Psoas muscle (tissue), 8 donors: Measurements from ENCODE around the gene TTC19. TPM values are rescaled to one million over a fixed set of nuclear protein-coding genes. Genes with fewer than 3 reads are reported as not detected.

ENCODE experiments used
- ATAC-seq, 4 donors: fragments of 200-7000 bp; cut with Tn5 transposase; one replicate each; pipeline ENCODE4 v1.9.1; 2020; ENCODE audit warnings: moderate library complexity in 3 of 4, mild to moderate bottlenecking in 2 of 4
- DNase-seq, 2 donors: peaks; one replicate each; pipeline ENCODE4 v3.0.0-alpha.2; 2020
- H3K27ac ChIP-seq: fragments of 200-600 bp; one replicate; pipeline ENCODE4 v1.8.0; 2022
- H3K27me3 ChIP-seq, 3 donors: fragments of 200-600 bp in 1 of 3; one replicate each; pipeline versions ENCODE4 v1.6.1 to v1.8.0; 2013 to 2022; ENCODE audit warnings: low read length in 2 of 3, mild to moderate bottlenecking in 2 of 3, moderate library complexity in 1 of 3; ENCODE audit not compliant: insufficient read depth in 3 of 3
- H3K36me3 ChIP-seq, 2 donors: fragments of 200-600 bp in 1 of 2; one replicate each; pipeline versions ENCODE4 v1.6.1 to v1.8.0; 2013 to 2022; ENCODE audit warnings: low read depth in 1 of 2, mild to moderate bottlenecking in 1 of 2, moderate library complexity in 1 of 2; ENCODE audit not compliant: insufficient read depth in 1 of 2
- H3K4me1 ChIP-seq: fragments of 200-600 bp; one replicate; pipeline ENCODE4 v1.8.0; 2022
- H3K4me3 ChIP-seq: fragments of 200-600 bp; one replicate; pipeline ENCODE4 v1.8.0; 2022; ENCODE audit warnings: mild to moderate bottlenecking
- H3K9me3 ChIP-seq: fragments of 200-600 bp; one replicate; pipeline ENCODE4 v1.8.0; 2022
- CTCF ChIP-seq: fragments of 200-600 bp; IDR thresholded peaks from one replicate; pipeline ENCODE4 v1.8.0; 2022; ENCODE audit warnings: antibody characterized with exemption
- WGBS, 3 donors: extraction: QIAGEN DNeasy Blood & Tissue Kit; methylation state at CpG; one replicate each; pipeline versions ENCODE4 v1.1.6 to v1.1.7; 2013; 5-methylcytosine and 5-hydroxymethylcytosine counted together
- intact Hi-C, 2 donors: fragments of 100-400 bp; cut with DNase I; formaldehyde crosslinking; loops; one replicate each; pipeline versions ENCODE4 v1.11.0 to v1.14.2; 2022
- polyA plus RNA-seq, 3 donors: library from polyadenylated mRNA; stranded (reverse); fragments of 200-250 nt; gene quantifications; one replicate each; pipeline ENCODE4 v1.2.3, GENCODE V29; 2013
- total RNA-seq, 4 donors: library from RNA; stranded (reverse); fragmentation: NEBNext Ultra II Directional in 2 of 4; extraction: Animal tissue kit (Norgen Biotek cat#: 25700) in 2 of 4; gene quantifications; one replicate each; pipeline versions ENCODE4 v1.2.1 to v1.2.4, GENCODE V29; 2021 to 2023
- donor health status: healthy with polysubstance abuse.
- donor health status: DM: no; HTN: no; CAD: no; lungs with moderate emphysema.
- donor health status: Bipolar disorder and iron deficiency.
- donor health status: healthy.
- donor health status: DM: yes; HTN: yes; CAD: no.
- donor health status: DM: no; HTN: no; CAD: no.
- donor health status: DM: no; HTN: no; CAD: no.
- donor health status: DM: yes; HTN: yes; CAD: no.

The TTC19 gene
- total and polyA plus RNA-seq, 7 donors, result 16.5 to 34.2 (median 27.2) TPM

DNA sequence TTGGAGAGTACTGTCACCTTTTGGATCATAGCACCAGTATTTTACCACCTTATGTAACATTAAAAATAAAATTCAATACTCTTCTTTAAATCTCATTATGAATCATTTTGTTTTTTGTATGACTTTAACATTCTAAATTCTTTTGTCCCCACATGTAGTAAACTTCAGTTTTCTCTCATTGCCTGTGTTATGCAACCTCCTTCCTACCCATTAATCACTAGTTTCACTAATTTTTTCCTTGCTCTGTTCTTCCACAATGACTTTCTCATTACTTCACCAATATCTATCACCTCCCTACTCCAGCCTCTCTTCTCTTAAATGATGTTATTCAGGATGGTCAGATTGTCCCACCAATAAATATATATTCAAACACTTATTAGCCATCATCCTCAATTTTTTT lies 68.7 kb downstream of the TTC19 start:
- Histone ChIP-seq H3K27ac (no peak overlapping the region), H3K36me3 (peaks cover 18 to 99% of the 10 kb centered on the region in 2 donors), H3K4me1 (no peaks in the 10 kb centered on the region), H3K4me3 (no peak overlapping the region), H3K9me3 (no peaks in the 10 kb centered on the region), H3K27me3 (no peaks in the 10 kb centered on the region)
- ATAC-seq (no peak), DNase-seq (no peak)
- TF ChIP-seq CTCF, result no peak
- intact Hi-C loops, result no loop called here

- DNase-seq (no peak), ATAC-seq (no peak)
- Histone ChIP-seq H3K4me3 (no peak overlapping the region), H3K27me3 (no peaks in the 10 kb centered on the region), H3K27ac (no peak overlapping the region), H3K9me3 (no peaks in the 10 kb centered on the region), H3K36me3 (peaks cover 24 to 99% of the 10 kb centered on the region in 2 donors), H3K4me1 (no peaks in the 10 kb centered on the region)
- 77 to 85% (median 82%) methylated on average over 1 of the region's 1 CpG for WGBS, 3 donors
- intact Hi-C loops, result no loop called here
- no peak for TF ChIP-seq CTCF
These were observed 72.4 kb downstream of the TTC19 start for GRCh38 chr17:16072031-16072430.

GRCh38 chr17:16073845-16074244 lies 74.2 kb downstream of the TTC19 start:
- Histone ChIP-seq H3K4me3 (no peak overlapping the region), H3K4me1 (no peaks in the 10 kb centered on the region), H3K9me3 (no peaks in the 10 kb centered on the region), H3K36me3 (peaks cover 24 to 96% of the 10 kb centered on the region in 2 donors), H3K27me3 (no peaks in the 10 kb centered on the region), H3K27ac (no peak overlapping the region)
- 81 to 85% (median 84%) methylated on average over 4 of the region's 4 CpGs for WGBS, 3 donors
- TF ChIP-seq CTCF, result no peak
- DNase-seq, result no peak
- ATAC-seq, result no peak
- intact Hi-C loops, result no loop called here

- TF ChIP-seq CTCF, result no peak
- Histone ChIP-seq H3K27ac (no peak overlapping the region), H3K4me1 (no peaks in the 10 kb centered on the region), H3K9me3 (no peaks in the 10 kb centered on the region), H3K36me3 (peaks cover 23 to 96% of the 10 kb centered on the region in 2 donors), H3K4me3 (no peak overlapping the region), H3K27me3 (no peaks in the 10 kb centered on the region)
- 88 to 91% (median 90%) methylated on average over 3 of the region's 3 CpGs for WGBS, 3 donors
- intact Hi-C loops, result no loop called here
- no peak for ATAC-seq
- DNase-seq, result no peak
These were observed 74.8 kb downstream of the TTC19 start for GRCh38 chr17:16074423-16074822.

- WGBS, 3 donors, result 95 to 97% (median 96%) methylated on average over 5 of the region's 5 CpGs
- DNase-seq, result no peak
- peaks cover 24 to 93% of the 10 kb centered on the region in 2 donors for H3K36me3 ChIP-seq
These were observed 76.3 kb downstream of the TTC19 start for GRCh38 chr17:16075949-16076348.

More at GRCh38 chr17:16075949-16076348, 76.3 kb downstream of the TTC19 start:
- ATAC-seq, result no peak
- Histone ChIP-seq H3K27me3 (no peaks in the 10 kb centered on the region), H3K27ac (no peak overlapping the region), H3K9me3 (no peaks in the 10 kb centered on the region), H3K4me3 (no peak overlapping the region), H3K4me1 (no peaks in the 10 kb centered on the region)
- TF ChIP-seq CTCF, result no peak
- intact Hi-C loops, result loop anchor here in 1 of 2 donors (1.0 kb wide), 1 partner anchor 41 kb away; no protein-coding TSS in a partner anchor
